Measurements from ENCODE around the gene SALL3. TPM values are rescaled to one million over a fixed set of nuclear protein-coding genes. Genes with fewer than 3 reads are reported as not detected.

The SALL3 gene
- total RNA-seq, 4 donors from 2014 or later, result not detected

- Histone ChIP-seq H3K36me3 (no peaks in the 10 kb centered on the region), H3K4me3 (no peak overlapping the region), H3K4me1 (peaks cover 0 to 12% (median 2%) of the 10 kb centered on the region in 4 donors), H3K27ac (no peak overlapping the region), H3K9me3 (no peaks in the 10 kb centered on the region), H3K27me3 (peaks cover 0 to 17% of the 10 kb centered on the region in 2 donors)
- DNase-seq, result no peak
- no peak for TF ChIP-seq CTCF (IDR thresholded peaks at IDR 0.05)
- no peak for TF ChIP-seq POLR2A (IDR thresholded peaks at IDR 0.05)
Observed at GRCh38 chr18:78971511-78972245, 7.9 kb upstream of the SALL3 start.

- Histone ChIP-seq H3K9me3 (no peaks in the 10 kb centered on the region), H3K27ac (no peak overlapping the region), H3K4me3 (no peak overlapping the region), H3K4me1 (peaks cover 0 to 12% (median 2%) of the 10 kb centered on the region in 4 donors), H3K36me3 (no peaks in the 10 kb centered on the region), H3K27me3 (peaks cover 0 to 23% of the 10 kb centered on the region in 2 donors)
- DNase-seq, result no peak
- no peak for TF ChIP-seq CTCF (IDR thresholded peaks at IDR 0.05)
- TF ChIP-seq POLR2A (IDR thresholded peaks at IDR 0.05), result no peak
Observed at GRCh38 chr18:78972385-78972918, 7.2 kb upstream of the SALL3 start.

- no peaks in the 10 kb centered on the region for H3K36me3 ChIP-seq
- H3K27me3 ChIP-seq, result peaks cover 0 to 28% of the 10 kb centered on the region in 2 donors
- H3K9me3 ChIP-seq, result no peaks in the 10 kb centered on the region
- peak in 1 of 3 donors; percentile 39 for DNase-seq
- no peak overlapping the region for H3K27ac ChIP-seq
- no peak for TF ChIP-seq POLR2A (IDR thresholded peaks at IDR 0.05)
- no peak for TF ChIP-seq CTCF (IDR thresholded peaks at IDR 0.05)
- H3K4me1 ChIP-seq, result peaks cover 0 to 12% (median 2%) of the 10 kb centered on the region in 4 donors
- no peak overlapping the region for H3K4me3 ChIP-seq
Observed at GRCh38 chr18:78972930-78973331, 6.7 kb upstream of the SALL3 start.

- H3K27me3 ChIP-seq, result peaks cover 0 to 29% of the 10 kb centered on the region in 2 donors
- TF ChIP-seq POLR2A (IDR thresholded peaks at IDR 0.05), result no peak
- TF ChIP-seq CTCF (IDR thresholded peaks at IDR 0.05), result no peak
- H3K4me3 ChIP-seq, result peak overlapping the region in 1 of 4 donors; percentile 10
- DNase-seq, result no peak
- H3K27ac ChIP-seq, result no peak overlapping the region
- H3K4me1 ChIP-seq, result peaks cover 0 to 14% (median 2%) of the 10 kb centered on the region in 4 donors
- H3K36me3 ChIP-seq, result no peaks in the 10 kb centered on the region
- no peaks in the 10 kb centered on the region for H3K9me3 ChIP-seq
Observed at GRCh38 chr18:78973357-78974083, 6.1 kb upstream of the SALL3 start.

- peak in 1 of 3 donors; percentile 37 for DNase-seq
- H3K9me3 ChIP-seq, result no peaks in the 10 kb centered on the region
- peaks cover 0 to 21% (median 4%) of the 10 kb centered on the region in 4 donors for H3K4me1 ChIP-seq
- peak overlapping the region in 2 of 4 donors; percentile 10 to 15 for H3K4me3 ChIP-seq
- no peaks in the 10 kb centered on the region for H3K36me3 ChIP-seq
- no peak overlapping the region for H3K27ac ChIP-seq
- peaks cover 0 to 29% of the 10 kb centered on the region in 2 donors for H3K27me3 ChIP-seq
- TF ChIP-seq POLR2A (IDR thresholded peaks at IDR 0.05) (no peak), CTCF (IDR thresholded peaks at IDR 0.05) (no peak)
Observed at GRCh38 chr18:78974115-78974761, 5.4 kb upstream of the SALL3 start.
